ENCODE results near the gene PDZD7. TPM values are rescaled to one million over a fixed set of nuclear protein-coding genes. Genes with fewer than 3 reads are reported as not detected.
"Not testable (repeated sequence)": the region's sequence is repeated elsewhere in the genome, so short reads cannot be mapped to it uniquely, and the experiment has no call there.

The PDZD7 gene
- polyA plus RNA-seq, 4 donors: 1.3 to 2.9 (median 2.2) TPM

DNA sequence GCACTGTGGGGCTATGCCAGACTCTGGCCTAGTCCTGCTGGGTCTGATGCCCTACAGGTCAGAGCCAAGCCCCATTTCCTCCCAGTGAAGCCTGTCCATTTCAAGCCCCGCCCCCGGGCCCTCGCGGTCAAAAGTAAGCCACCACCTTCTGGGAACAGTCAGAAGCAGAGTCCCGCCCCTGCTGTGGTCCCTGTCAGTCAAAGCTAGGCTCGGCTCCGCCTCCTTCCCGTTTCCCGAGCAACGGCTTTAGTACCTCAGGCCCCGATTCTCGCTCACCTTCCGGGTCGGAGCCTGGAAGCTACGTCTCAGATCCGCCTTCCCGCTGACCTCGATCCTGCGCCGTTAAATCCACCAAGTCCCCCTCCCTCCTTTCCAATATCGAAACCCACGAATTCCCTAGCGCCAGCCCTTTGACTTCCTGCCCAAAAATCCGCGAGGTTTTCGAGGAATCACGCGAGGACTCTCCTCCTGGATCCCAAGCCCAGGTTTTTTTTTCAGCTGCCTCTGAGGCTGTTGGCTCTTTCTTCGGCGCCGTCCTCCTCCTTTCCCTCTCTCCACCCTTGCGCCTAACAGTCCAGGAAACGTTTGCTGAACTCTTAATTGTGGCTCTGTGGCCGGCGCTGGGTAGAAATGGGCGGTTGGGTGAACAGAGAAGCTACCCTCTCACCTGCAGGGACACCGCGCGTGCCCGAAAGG is 11.9 kb upstream of the PDZD7 start:
- peak; percentile 87 to 90 (median 88) for DNase-seq (ENCODE audit: low read depth in 4 of 4, low spot score in 3 of 4)

DNA sequence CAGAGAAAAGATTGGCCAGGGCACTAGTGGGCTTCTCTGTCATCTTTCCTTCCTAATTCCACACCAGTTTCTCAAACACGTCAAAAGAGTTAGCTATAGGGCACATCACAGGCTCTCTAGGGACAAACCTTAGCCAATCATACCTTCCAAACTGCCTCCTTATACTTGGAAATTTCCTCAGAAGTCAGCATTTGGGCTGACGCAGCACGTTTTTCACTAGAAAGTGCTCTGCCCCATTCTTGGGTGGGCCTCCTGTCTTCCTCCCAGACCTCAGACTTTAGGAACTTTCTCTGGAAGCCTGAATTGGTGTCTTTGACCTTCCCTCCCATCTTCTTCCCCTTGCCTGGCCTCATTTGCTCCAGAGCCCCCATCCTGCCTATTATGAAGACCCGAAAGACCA is 11.2 kb upstream of the PDZD7 start:
- DNase-seq (ENCODE audit: low read depth in 4 of 4, low spot score in 3 of 4): no peak

DNA sequence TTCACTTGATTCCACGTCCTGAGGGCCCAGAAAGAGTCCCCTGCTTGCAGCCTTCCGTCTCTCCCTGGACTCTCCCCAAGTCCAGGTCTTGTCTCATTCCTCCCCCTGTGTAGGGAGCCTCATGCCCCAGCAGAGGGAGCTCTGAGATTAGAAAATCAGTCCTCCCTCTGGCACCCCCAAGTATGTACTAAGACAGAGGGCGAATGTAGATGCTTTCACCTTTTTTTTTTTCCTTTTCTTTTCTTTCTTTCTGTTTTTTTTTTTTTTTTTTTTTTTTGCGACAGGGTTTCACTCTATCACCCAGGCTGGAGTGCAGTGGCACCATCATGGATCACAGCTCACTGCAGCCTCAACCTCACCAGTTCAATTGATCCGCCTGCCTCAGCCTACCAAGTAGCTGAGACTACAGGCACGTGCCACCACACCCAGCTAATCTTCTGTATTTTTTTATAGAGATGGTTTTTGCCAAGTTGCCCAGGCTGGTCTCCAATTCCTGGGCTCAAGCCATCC is 10.4 kb upstream of the PDZD7 start:
- no peak for DNase-seq (ENCODE audit: low read depth in 4 of 4, low spot score in 3 of 4)

DNA sequence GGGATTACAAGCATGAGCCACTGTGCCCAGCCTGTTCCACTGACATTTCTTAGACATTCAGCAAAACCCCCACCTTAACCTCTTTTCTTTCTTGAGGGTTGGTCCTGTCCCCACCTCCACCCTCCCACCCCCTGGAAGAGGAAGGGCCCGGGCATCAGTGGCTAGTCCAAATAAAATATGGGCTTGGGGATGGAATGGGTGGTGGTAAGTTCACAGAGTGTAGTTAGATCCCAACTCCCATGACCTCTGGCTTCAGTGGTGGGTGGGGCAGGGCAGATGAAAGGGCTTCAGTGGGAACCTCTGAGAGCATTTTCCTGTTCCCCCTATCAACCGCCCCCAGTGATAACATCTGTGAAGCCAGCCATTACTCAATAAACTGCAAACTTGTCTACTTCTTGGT is 9.9 kb upstream of the PDZD7 start:
- no peak for DNase-seq (ENCODE audit: low read depth in 4 of 4, low spot score in 3 of 4)

DNA sequence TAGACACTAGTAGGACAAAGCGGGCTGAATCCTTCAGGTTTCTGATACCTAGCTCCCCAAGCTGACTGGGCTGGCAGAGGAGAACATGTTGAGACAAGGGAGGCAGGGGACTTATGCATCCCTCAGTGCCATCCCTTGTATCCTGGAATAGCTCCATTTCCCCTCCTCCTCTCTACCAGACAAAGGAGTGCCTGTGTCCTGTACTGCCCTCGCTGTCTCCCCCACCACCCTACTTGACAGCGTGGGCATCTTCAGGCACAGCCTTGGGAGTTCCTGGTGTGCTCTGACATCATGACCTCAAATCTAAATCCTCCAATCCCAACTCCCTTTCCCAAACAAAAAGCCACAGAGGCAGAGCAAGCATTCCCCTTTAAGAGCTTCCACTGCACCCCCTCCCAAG is 9.1 kb upstream of the PDZD7 start:
- no peak for DNase-seq (ENCODE audit: low read depth in 4 of 4, low spot score in 3 of 4)

DNA sequence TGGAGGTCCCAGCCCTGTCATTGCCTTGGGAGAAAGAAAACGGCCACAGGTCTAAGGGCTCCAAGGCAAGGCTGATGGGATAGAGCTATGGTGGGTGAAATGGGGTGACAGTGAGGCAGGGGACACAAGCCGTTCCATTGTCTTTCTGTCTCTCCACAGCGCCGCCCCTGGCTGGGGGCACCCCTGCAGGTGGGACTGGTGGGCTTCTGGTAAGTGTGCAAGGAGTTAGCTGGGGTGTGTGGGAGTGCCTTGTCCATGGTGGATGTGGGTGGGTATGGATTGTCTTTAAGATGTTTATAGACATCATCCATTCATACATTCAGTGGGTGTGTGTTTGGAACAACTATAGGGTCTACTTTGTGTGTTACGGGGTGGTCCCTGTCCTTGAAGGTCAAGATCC is 7.6 kb upstream of the PDZD7 start:
- DNase-seq (ENCODE audit: low read depth in 4 of 4, low spot score in 3 of 4): no peak

DNA sequence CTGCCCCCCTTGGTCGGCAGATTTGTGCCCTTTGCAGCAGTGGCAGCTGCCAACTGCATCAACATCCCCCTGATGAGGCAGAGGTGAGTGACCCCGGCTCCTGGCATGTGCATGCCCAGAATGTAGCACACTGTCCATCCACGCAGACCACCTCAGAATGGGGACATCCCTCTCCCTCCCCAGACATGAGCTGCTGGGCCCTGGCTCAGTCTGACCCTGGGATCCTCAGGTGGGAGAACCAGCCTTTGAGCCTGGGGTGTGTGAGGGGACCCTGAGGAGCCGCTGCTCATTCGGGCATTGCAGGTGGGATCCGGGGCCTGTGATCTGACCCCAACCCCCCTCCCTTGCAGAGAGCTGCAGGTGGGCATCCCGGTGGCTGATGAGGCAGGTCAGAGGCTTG is 5.8 kb upstream of the PDZD7 start:
- DNase-seq (ENCODE audit: low read depth in 4 of 4, low spot score in 3 of 4): no peak

DNA sequence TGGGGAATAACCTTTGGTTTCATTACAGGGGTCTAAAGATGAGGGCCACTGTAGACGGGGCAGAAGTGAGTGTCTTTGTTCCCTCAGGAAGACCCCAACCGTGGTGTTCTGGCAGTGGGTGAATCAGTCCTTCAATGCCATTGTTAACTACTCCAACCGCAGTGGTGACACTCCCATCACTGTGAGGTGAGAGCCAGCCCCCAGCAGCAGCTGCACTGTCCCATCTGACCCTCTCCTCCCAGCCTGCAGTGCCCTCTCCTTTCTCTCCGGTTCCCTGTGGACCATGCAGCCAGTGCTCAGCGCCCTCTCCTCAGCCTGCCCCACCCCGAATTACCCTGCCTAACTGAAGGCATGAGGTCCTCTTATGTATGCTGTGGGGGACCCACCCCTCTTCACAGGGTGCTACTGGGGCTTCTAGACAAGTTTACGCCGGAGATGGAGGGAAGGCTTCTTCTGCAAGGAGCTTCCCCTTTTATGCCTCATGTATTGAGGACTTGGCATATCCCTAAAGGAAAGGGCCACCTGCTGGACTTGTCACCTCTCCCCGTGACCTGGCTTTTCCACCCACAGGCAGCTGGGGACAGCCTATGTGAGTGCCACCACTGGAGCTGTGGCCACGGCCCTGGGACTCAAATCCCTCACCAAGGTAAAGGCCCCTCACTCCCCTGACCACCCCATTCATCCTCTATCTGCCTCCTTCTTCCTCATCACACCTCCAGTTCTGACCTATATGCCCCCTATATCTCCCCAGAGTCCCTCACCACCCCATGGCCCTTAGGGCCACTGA is 5.2 kb upstream of the PDZD7 start:
- DNase-seq (ENCODE audit: low read depth in 4 of 4, low spot score in 3 of 4): no peak

DNA sequence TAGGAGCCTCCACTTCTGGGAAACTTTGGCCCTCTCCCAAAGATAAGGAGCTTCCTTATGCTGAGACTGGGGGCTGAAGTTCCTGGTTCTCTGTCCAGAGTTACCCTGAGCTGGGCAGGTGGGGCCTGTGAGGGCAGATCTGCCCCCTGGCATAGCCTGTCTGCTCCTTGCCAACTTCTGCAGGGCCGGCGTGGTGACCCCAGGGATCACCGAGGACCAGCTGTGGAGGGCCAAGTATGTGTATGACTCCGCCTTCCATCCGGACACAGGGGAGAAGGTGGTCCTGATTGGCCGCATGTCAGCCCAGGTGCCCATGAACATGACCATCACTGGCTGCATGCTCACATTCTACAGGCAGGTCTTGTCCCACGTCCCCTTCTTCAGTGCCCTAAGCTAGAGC is 4.4 kb upstream of the PDZD7 start:
- no peak for DNase-seq (ENCODE audit: low read depth in 4 of 4, low spot score in 3 of 4)

DNA sequence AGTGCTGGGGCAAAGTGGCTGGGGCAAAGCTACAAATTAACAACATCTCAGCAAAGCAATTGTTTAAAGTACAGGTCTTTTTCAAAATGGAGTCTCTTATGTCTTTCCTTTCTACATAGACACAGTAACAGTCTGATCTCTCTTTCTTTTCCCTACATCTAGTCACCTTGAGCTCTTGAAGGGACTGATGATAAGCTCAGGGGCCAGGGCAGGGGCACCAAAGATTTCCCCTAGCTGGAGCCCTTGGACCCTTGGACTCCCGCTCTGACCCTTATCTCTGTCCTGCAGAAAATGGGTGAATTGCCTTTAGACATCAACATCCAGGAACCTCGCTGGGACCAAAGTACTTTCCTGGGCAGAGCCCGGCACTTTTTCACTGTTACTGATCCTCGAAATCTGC is 3.5 kb upstream of the PDZD7 start:
- DNase-seq (ENCODE audit: low read depth in 4 of 4, low spot score in 3 of 4): not testable (repeated sequence)

DNA sequence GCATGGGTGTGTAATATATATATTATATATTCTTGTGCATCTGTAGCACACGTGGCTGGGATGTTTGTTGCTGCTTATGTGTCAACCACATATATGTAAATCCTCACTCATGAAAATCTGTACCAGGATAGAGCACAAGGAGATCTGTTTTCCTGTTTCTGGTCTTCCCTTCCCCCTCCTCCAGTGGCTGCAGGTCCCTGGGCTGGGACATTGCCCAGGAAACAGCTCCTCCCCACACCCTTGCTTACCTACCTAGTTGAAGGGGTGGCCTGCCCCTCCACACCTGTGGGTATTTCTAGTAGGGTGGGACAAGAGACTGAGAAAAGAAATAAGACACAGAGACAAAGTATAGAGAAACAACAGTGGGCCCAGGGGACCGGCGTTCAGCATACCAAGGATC is 2.3 kb upstream of the PDZD7 start:
- no peak for DNase-seq (ENCODE audit: low read depth in 4 of 4, low spot score in 3 of 4)

DNA sequence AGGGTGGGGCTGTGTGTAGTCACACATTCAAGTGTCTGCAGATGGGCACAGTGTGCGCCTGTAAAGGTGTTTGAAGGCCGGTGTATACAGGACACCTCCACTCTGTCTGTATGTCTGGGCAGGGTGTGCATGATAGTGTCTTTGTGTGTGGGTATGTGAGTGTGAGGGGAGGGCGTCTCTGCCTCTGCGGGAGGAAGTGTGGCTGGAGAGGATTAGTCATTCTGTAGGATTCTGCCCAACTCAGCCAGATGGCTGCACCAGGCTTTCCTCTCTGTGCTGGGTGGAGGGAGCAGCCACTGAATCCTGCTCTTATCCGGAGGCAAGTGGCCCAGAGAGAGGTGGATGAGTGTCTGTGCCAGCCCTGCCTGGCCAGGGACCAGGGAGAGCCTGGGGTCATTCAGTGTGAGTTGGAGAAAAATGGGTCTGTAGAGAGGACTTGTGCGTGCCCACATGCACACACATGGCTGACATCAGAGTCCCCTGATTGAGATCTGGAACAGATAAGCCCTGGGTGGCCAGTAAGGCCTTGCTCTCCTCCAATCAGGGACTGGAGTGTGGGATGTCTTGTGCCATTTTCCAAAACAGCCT is 1.8 kb upstream of the PDZD7 start:
- DNase-seq (ENCODE audit: low read depth in 4 of 4, low spot score in 3 of 4): no peak

DNA sequence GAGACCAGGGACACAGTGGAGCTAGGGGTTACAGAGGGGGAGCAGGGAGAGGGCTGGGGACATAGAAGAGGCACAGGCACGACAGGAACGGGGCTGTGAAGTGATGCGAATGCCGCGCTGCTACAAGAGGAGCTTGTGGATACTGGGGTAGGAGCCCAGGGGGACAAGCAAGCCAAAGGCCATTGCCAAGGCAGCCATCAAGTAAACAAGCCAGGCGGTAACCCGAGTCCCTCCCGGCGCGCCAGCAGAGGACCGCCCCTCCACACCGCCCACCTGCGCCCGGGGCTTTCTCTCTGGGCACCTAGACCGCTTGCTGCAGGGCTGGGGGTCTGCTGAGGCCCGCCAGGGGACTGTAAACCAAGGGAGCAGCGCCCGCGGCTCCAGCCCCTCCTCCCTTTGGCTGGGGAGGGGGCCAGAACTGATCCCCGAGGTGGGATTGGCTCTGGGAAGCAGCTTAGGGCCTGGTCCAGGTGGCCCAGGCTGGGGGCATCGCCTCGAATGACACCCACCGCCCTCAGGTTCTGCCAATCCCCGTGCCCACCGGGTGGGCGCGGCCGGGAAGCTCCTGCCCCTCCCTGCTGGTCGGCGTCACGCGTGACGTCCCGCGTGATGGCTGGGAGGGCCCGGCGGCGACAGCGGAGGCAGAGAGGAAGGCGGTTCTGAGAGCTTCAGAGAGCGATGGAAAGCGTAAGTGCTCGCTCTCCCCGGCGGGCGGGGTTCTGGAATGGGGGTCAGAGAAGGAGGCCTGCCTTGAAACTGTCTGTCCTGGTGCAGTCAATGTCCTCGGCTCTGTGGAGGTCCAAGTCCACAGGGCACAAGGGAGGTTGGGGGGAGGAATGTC is 1.1 kb upstream of the PDZD7 start:
- DNase-seq (ENCODE audit: low read depth in 4 of 4, low spot score in 3 of 4): no peak

DNA sequence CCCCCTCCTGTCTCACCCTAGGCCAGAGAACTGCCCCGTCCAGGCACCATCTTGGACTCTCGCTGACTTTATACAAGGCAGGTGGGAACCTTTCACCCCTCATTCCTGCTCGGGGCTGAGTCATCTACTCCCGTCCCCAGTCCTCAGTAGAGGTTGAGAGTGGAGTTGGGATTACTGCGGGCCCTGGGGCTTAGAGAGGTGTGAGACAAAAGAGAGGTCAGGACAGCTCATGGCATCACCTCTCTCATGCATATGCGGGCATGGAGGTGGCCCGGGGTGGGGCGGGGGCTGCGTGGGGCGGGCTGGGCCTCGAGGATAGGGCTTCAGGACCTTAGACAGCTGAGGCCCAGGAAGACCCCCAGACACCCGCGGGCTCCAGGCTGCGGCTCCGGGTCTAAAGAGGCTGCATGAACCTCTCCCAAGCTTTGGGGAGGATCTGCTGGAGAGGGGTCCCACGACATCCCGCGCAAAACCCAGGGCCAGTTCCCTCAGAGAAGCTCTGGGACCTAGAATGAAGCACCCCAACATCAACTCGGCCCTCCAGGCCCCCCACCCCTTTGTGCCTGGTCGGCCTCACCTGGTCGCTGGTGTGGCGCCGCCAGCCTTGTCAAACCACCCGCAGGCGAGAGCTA is 317 bp downstream of the PDZD7 start:
- no peak for DNase-seq (ENCODE audit: low read depth in 4 of 4, low spot score in 3 of 4)

DNA sequence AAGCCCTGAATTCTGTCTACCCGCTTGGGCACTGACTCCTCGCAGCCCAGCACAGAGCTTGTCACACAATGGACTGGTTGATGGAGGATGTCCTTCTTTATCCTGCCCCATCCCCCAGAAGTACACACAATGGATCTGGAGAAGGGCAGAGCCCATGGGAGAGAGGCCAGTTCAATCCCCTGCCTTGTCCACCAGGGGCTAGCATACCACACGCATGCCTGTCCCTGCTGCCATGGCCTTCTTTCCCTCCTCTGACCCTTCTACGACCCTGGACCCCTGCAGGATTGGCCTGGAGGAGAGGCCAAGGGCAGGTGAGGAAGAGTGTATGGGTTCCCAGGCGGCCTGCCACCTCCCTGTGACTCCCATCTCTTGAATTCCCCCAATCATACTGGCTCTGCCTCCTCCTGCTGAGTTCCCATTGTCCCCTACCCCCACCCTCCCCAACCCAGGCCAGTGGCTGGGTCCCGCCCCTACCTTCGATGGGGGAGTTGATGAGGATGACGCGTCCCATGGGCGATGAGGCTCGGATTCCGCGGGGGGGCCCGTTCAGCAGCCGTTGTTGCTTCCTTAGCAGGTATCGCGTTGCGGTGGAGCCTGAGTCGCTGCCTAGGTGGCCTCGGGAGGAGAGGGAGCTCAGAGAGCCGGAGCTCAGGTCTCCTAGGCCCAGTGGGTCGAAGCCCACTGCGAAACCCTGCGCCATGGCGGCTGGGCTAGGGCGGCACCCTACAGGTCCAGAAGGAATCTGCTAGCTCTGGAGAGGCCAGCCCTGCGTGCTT is 1.2 kb downstream of the PDZD7 start:
- no peak for DNase-seq (ENCODE audit: low read depth in 4 of 4, low spot score in 3 of 4)

DNA sequence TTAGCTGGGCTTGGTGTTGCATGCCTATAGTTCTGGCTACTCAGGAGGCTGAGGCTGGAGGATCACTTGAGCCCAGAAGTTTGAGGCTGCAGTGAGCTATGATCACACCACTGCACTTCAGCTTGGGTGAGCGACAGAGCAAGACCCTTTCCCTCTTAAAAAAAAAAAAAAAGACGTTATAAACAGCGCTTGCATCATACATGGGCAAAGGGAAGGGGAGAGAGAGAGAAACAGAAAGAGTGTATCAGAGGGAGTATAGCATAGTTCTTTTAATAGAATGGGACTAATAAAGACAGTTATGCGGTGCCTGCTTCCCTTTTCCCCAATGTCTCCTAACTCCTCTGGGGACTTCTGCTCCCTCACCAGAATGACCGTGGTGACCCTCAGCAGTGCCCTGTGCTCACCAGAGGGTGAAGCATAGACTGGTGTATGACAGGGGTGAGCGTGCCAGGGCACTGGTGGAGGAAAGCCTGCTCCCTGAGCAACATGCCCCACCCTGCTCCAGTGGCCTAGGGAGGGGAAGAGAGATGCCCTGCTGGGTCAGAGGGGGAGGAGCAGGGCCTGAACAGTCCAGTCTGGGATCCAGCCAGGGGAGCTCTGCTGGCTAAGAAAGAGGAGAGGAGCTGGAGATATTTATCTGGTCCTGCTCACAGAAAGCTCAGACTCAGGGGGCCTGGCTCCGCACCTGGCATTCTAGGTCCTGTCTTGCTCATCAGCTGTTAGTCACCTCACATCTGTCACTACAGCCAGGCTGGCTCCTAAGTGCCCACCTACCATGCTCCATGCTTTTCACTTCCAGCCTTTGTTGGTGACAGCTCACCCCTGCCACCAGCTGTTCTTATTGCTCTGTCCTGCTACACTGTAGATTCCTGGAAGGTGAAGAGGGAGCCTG is 2.2 kb downstream of the PDZD7 start:
- no peak for DNase-seq (ENCODE audit: low read depth in 4 of 4, low spot score in 3 of 4)

DNA sequence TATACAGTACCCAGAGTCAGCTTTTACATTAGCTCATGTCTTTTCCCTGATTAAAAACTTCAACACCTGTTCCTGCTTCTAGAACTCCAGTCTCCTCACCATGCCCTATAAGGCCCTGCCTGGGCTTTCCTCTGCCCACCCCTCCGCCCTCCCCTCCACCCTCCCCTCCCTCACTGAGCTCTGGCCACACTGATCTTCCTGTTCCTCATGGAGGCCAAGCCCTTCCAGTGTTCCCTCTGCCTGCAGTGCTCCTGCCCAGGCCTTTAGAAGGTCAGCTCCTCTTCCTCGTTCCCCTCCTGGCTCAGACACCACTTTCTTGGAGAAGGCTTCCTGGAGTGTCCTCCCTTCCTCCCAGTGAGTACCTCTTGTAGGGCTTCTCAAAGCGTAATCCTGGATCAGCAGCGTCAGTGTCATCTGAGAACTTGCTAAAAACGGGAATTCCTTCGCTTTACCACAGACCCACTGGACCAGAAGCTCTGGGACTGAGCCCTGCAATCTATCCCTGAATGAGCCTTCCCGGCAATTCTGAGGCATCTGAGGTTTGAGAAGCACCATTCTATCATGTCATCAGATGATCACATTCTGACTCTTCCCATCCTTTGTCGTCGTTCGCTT is 3.7 kb downstream of the PDZD7 start:
- DNase-seq (ENCODE audit: low read depth in 4 of 4, low spot score in 3 of 4): no peak
